CD4-positive, alpha-beta T cell treated with Interleukin-10 for 1 hour (primary cell): ENCODE measurements around the gene OR4C15.

ENCODE experiments used
- DNase-seq: peaks from one replicate; pipeline ENCODE4 v3.0.0-alpha.2; 2020

Gene OR4C15

DNA sequence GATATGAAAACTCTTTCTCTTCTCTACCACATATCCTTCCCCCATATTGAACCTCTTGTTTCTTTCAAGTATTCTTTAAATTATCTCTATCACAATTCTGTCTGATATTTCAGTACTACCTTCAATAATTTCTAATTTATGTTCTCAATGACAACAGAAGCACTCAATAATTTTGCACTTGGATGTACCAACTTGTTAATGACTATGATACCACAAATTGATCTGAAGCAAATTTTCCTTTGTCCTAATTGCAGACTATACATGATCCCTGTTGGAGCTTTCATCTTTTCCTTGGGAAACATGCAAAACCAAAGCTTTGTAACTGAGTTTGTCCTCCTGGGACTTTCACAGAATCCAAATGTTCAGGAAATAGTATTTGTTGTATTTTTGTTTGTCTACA lies at the start of gene OR4C15:
OR4C15 (plus strand) TSS at position 301 of the 400 bp plus-strand sequence; CDS start at position 301, 0 bp downstream.
- no peak for DNase-seq

DNA sequence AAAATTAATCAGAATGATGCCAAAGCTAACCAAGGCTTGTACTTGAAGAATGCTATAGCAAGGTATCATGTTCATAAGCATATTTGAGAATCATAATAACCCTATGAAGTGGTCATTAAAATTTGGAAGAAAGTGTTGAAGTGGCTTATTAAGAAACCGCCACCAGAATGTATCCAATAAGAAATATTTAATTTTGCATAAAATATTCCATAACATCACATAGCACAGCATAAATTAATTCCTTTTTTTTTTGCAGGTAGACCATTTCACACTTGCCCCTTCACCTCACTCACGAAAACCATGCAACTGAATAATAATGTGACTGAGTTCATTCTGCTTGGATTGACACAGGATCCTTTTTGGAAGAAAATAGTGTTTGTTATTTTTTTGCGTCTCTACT lies 17.6 kb downstream of the OR4C15 start, which contains the start of gene OR4C16:
OR4C16 (plus strand) TSS at position 301 of the 400 bp plus-strand sequence; CDS start at position 301, 0 bp downstream.
- no peak for DNase-seq

DNA sequence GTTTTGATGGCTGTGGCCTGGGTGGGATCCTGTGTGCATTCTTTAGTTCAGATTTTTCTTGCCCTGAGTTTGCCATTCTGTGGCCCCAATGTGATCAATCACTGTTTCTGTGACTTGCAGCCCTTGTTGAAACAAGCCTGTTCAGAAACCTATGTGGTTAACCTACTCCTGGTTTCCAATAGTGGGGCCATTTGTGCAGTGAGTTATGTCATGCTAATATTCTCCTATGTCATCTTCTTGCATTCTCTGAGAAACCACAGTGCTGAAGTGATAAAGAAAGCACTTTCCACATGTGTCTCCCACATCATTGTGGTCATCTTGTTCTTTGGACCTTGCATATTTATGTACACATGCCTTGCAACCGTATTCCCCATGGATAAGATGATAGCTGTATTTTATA lies 18.3 kb downstream of the OR4C15 start:
- no peak for DNase-seq
